GM18907 (cell line): ENCODE data around the gene BCKDHA.
"Not testable (repeated sequence)": the region's sequence is repeated elsewhere in the genome, so short reads cannot be mapped to it uniquely, and the experiment has no call there.

ENCODE experiments used
- ATAC-seq: cut with Tn5 transposase; IDR thresholded peaks from one replicate; pipeline ENCODE4 v1.9.1; 2021; ENCODE audit warnings: mild to moderate bottlenecking, moderate library complexity; ENCODE audit not compliant: unreplicated experiment

The BCKDHA gene

DNA sequence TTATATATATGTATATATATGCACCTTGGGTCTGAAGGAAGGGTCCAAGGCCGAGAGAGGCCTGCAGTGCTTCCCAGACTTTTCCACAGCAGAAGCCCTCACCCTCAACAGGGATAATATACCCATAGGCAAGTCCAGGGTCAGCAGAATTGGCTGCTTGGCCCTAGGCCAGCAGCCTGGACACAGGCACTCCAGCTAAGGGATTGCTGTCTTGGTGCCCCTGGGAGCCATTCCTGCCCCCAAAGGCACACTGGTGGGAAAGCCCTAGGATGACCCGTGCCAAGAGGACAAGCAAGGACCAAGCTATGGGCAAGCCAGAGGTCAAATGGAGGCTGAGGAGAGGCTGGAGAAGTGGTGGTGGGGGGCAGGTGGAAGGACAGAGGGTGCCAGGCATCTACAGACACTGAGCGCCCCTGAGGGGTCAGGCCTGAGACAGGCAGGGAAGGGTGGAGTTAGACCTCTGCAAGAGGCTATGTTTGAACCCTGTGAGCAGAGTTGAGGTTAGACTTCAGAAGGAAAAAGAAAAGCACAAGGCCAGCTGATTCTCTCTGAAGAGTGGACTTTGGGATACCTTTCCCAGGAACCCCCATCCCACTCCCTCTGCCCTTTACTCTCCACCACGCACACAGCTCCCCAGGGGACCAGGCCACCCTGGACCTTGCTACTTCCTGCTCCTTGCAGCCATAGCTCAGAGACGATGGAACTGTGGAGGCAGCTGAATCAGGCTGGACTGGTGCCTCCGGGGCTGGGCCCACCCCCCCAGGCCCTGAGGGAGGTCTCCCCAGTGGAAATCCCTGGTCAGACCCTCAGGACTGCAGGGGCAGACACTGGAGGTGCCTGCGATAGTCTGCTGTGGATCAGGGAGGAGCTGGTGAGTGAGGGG is 45.1 kb downstream of the BCKDHA start, which contains the start of gene ERICH4:
Gene ERICH4, plus strand, starts transcription at position 684 of the 883 bp plus-strand sequence. Its CDS starts 14 bp downstream, at position 698.
- ATAC-seq = no peak

- no peak for ATAC-seq
Observed at GRCh38 chr19:41443813-41444455, 46.3 kb downstream of the BCKDHA start.

GRCh38 chr19:41445575-41445974 is 48.0 kb downstream of the BCKDHA start:
- ATAC-seq = no peak

DNA sequence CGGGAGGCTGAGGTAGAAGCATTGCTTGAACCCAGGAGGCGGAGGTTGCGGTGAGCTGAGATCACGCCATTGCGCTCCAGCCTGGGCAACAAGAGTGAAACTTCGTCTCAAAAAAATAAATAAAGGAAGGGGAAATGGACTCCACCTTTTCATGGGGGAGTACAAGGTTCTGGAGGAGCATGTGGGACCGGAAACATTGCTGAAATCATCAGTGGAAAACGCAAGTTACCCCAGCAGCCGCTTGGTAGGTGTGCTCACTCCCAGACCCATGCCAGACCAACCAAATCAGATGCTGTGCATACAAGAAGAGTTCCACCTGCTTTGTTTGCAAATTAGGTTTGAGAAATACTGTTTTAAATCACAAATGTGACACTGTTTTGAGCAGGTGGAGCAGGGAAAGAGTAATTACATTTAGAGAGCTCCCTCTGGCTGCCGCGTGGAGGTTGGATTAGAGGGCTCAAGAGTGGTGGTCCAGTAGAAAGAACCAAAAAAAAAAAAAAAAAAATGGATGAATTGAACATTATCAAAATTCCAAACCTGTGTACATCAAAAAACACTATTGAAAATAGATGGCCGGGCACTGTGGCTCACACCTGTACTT is 50.2 kb downstream of the BCKDHA start:
- no peak for ATAC-seq

- ATAC-seq = no peak
Observed at GRCh38 chr19:41449079-41449864, 51.7 kb downstream of the BCKDHA start.

- ATAC-seq = no peak
Observed at GRCh38 chr19:41449865-41450178, 52.2 kb downstream of the BCKDHA start.

GRCh38 chr19:41452584-41453275 is 55.1 kb downstream of the BCKDHA start:
- ATAC-seq = no peak

- ATAC-seq = no peak
Observed at GRCh38 chr19:41455936-41456335, 58.3 kb downstream of the BCKDHA start.

- no peak for ATAC-seq
Observed at GRCh38 chr19:41456342-41456918, 58.8 kb downstream of the BCKDHA start.

DNA sequence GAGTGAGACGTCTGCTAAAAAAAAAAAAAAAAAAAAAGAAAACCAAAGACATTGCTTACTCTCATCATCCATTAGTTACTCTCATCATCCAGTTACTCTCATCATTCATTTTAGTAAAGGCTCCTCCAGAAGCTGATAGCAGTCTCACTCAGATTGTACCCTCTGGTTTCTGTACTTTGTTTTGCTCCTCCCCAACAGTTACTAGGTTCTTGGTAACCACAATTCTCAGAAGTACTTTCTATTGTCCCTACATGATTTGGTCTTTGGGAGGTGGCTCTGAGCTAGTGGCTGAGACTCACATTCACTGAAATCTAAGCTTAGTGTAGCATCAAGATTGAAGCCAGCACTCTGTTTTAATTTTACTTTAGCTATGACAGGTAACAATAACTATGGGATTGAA is 59.6 kb downstream of the BCKDHA start:
- ATAC-seq = peak; percentile 62

GRCh38 chr19:41462497-41462896 is 64.9 kb downstream of the BCKDHA start:
- ATAC-seq = no peak

DNA sequence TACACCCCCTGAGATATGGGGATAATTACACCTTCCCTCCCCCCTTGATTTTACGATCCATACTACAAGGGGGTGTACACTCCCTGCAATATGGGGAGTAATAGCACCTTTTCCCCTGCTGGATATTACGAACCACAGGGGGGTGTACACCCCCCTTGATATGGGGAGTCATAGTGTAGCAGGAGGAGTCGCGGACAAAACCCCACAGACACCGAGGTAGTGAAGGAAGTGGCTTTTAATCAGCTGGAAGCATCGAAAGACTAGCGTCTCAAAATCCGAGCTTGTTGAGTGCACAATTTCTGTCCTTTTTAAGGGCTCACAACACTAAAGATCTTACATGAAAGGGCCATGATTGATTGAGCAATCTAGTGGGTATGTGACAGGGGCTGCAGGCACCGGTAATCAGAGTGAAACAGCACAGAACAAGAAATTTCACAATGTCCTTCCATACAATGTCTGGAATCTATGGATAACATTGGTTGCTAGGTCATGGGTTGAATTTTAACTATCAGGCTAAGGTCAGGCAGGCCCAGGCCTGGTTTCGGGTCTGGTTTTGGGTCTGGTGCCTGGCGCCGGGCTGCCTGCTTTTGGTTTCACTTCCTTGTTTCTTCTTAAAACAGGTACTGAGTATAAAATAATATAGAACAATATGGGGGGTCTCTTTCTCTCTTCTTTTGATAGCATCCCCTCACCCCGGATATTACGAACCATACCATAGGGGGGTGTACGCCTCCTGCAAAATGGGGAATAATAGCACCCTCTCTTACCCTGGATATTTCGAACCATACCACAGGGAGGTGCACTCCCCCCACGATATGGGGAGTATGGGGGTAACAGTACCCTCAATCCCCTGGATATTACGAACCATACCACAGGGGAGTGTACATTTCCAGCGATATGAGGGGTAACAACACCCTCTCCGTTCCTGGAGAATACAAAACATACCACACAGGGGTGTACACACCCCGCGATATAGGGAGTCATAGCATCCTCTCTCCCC is 65.9 kb downstream of the BCKDHA start:
- ATAC-seq = not testable (repeated sequence)
